KMS-11 (cell line): Measurements from ENCODE around the gene VWA3B.

Experiments
- H2AFZ ChIP-seq: fragments of 200-600 bp; sonication (generic); 2 replicates; pipeline ENCODE4 v1.6.1; 2016; ENCODE audit warnings: antibody characterized with exemption, mixed run types, low read depth
- H3K27ac ChIP-seq: fragments of 200-600 bp; sonication (generic); 2 replicates; pipeline ENCODE4 v1.6.1; 2016; ENCODE audit warnings: mild to moderate bottlenecking, mixed run types
- H3K27me3 ChIP-seq: fragments of 200-600 bp; sonication (generic); 2 replicates; pipeline ENCODE4 v1.6.1; 2017; ENCODE audit warnings: mild to moderate bottlenecking, low read depth, mixed run types, moderate library complexity; ENCODE audit not compliant: insufficient read depth
- H3K36me3 ChIP-seq: fragments of 200-600 bp; sonication (generic); 2 replicates; pipeline ENCODE4 v1.6.1; 2017; ENCODE audit warnings: mild to moderate bottlenecking, mixed run types; ENCODE audit not compliant: insufficient read depth
- H3K4me1 ChIP-seq: fragments of 200-600 bp; sonication (generic); 2 replicates; pipeline ENCODE4 v1.6.1; 2016; ENCODE audit warnings: mild to moderate bottlenecking, low read depth, mixed run types; ENCODE audit not compliant: poor library complexity, severe bottlenecking
- H3K4me2 ChIP-seq: fragments of 200-600 bp; sonication (generic); 2 replicates; pipeline ENCODE4 v1.7.0; 2016; ENCODE audit warnings: mild to moderate bottlenecking, mixed run types
- H3K4me3 ChIP-seq: fragments of 200-600 bp; sonication (generic); IDR thresholded peaks from 2 replicates; pipeline ENCODE4 v1.6.1; 2017; ENCODE audit warnings: low read depth, low read length, mixed read lengths; ENCODE audit not compliant: insufficient read depth
- H3K79me2 ChIP-seq: fragments of 200-600 bp; sonication (generic); 2 replicates; pipeline ENCODE4 v1.6.1; 2016; ENCODE audit warnings: low read depth, mixed run types; ENCODE audit not compliant: insufficient read depth
- H3K9ac ChIP-seq: fragments of 200-600 bp; sonication (generic); 2 replicates; pipeline ENCODE4 v1.6.1; 2016; ENCODE audit warnings: mild to moderate bottlenecking, mixed run types
- H4K20me1 ChIP-seq: fragments of 200-600 bp; sonication (generic); 2 replicates; pipeline ENCODE4 v1.6.1; 2016; ENCODE audit warnings: mild to moderate bottlenecking, mixed run types; ENCODE audit not compliant: insufficient read depth
- TF ChIP-seq, protein P1 (sequence below): fragments of 200-600 bp; sonication (generic); conservative IDR thresholded peaks from 2 replicates; pipeline ENCODE4 v1.6.1; 2017; ENCODE audit warnings: low read depth, mild to moderate bottlenecking, antibody characterized with exemption, low read length, moderate library complexity, mixed read lengths

VWA3B gene

DNA sequence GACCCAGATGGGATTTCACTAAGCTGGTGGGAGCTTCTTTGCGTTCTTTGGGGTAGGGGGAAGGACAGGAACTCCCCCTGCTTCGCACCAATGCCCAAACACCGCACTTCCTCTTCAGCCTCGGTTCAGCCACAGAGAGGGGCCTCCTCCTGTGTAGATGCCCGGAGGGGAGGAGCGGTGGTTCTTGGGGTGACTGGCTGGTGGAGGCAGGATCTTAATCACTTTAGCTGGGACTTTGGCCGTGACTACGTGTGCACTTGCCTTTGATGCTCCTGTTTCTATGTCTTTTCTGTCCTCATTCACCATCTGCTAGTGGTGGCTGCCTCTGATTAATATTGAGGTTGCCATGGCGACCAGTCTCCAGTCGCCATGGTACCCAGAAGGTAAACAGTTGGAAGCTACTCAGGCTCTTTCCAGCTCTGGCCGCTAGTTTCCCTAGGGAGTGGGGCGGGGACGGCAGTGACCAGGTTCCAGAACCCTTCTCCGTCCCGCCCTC, 261.1 kb downstream of the VWA3B start:
- no peak overlapping the region for H3K27ac ChIP-seq
- H3K4me1 ChIP-seq = no peaks in the 10 kb centered on the region
- H4K20me1 ChIP-seq = no peaks in the 10 kb centered on the region
- no peaks in the 10 kb centered on the region for H3K79me2 ChIP-seq
- H3K4me3 ChIP-seq = no peak overlapping the region
- no peak overlapping the region for H3K9ac ChIP-seq
- no peak overlapping the region for H2AFZ ChIP-seq
- TF ChIP-seq, protein P1, sequence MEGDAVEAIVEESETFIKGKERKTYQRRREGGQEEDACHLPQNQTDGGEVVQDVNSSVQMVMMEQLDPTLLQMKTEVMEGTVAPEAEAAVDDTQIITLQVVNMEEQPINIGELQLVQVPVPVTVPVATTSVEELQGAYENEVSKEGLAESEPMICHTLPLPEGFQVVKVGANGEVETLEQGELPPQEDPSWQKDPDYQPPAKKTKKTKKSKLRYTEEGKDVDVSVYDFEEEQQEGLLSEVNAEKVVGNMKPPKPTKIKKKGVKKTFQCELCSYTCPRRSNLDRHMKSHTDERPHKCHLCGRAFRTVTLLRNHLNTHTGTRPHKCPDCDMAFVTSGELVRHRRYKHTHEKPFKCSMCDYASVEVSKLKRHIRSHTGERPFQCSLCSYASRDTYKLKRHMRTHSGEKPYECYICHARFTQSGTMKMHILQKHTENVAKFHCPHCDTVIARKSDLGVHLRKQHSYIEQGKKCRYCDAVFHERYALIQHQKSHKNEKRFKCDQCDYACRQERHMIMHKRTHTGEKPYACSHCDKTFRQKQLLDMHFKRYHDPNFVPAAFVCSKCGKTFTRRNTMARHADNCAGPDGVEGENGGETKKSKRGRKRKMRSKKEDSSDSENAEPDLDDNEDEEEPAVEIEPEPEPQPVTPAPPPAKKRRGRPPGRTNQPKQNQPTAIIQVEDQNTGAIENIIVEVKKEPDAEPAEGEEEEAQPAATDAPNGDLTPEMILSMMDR = no peak
- H3K27me3 ChIP-seq = no peaks in the 10 kb centered on the region
- H3K4me2 ChIP-seq = no peak overlapping the region
- H3K36me3 ChIP-seq = no peaks in the 10 kb centered on the region

DNA sequence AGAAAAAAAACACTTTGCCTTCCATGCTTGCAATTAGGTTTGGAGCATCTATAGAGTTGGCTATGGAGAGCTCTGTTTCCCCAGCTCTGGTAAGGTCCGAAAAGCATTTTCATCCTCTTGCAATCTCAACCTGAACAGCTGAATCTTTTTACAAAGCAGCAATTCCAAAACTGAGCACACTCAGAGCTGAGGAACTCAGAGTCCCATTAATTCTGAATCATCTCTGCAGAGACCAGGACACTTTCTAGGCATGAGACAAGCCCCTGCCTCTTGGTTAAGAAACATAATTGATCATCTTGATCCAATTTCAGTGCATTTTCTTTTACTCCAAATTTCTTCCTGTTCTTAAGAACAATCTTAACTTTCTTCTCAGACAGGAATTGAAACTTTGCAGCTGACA, 263.4 kb downstream of the VWA3B start:
- Histone ChIP-seq H3K4me2 (no peak overlapping the region), H3K9ac (no peak overlapping the region), H3K4me3 (no peak overlapping the region), H3K27me3 (no peaks in the 10 kb centered on the region), H3K79me2 (no peaks in the 10 kb centered on the region), H2AFZ (no peak overlapping the region), H3K4me1 (no peaks in the 10 kb centered on the region), H3K27ac (no peak overlapping the region), H3K36me3 (no peaks in the 10 kb centered on the region), H4K20me1 (no peaks in the 10 kb centered on the region)
- TF ChIP-seq, protein P1 = no peak

GRCh38 chr2:98355881-98356280, 268.9 kb downstream of the VWA3B start:
- Histone ChIP-seq H3K36me3 (no peaks in the 10 kb centered on the region), H2AFZ (no peak overlapping the region), H3K4me1 (no peaks in the 10 kb centered on the region), H3K27me3 (no peaks in the 10 kb centered on the region), H3K4me2 (no peak overlapping the region), H3K27ac (no peak overlapping the region), H3K79me2 (no peaks in the 10 kb centered on the region), H3K4me3 (no peak overlapping the region), H4K20me1 (no peaks in the 10 kb centered on the region), H3K9ac (no peak overlapping the region)
- TF ChIP-seq, protein P1 = no peak

DNA sequence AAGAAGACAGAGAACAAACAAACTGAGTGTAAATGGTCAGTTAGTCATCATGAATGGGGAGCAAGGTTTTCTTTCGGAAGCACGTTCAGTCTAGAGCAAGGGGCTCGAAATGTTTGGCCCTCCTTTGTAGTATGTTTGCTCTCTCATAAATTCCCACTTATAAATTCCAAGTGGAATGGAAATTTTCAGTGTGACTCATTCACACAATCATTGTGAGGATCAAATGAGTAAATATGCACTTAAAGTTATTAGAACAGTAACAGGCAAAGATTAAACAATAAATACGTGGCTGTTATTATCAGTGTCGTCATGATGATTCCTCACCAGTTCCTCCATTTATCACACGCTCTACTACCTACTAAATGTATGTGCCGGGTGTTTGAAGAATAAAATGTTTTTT, 269.8 kb downstream of the VWA3B start:
- Histone ChIP-seq H4K20me1 (no peaks in the 10 kb centered on the region), H3K4me3 (no peak overlapping the region), H3K4me2 (no peak overlapping the region), H2AFZ (no peak overlapping the region), H3K4me1 (no peaks in the 10 kb centered on the region), H3K27me3 (no peaks in the 10 kb centered on the region), H3K79me2 (no peaks in the 10 kb centered on the region), H3K36me3 (no peaks in the 10 kb centered on the region), H3K27ac (no peak overlapping the region), H3K9ac (no peak overlapping the region)
- TF ChIP-seq, protein P1 = no peak
